Left lobe of liver (tissue), 1 donor: ENCODE measurements around the gene HOXA4. TPM values are rescaled to one million over a fixed set of nuclear protein-coding genes. Genes with fewer than 3 reads are reported as not detected.

Experiments
- total RNA-seq: library from RNA; stranded (reverse); gene quantifications from one replicate; pipeline ENCODE4 v1.2.1, GENCODE V29; 2021
- donor health status: DM: no; HTN: yes; CAD: no.

The HOXA4 gene
- total RNA-seq, 1 donor from 2014 or later: 0.43 TPM

Other genes starting within 250 kb of the HOXA4 start
- 0.08 TPM for gene HOXA1, start 34.8 kb downstream of the HOXA4 start, total RNA-seq
- gene HOXA2, start 28.1 kb downstream of the HOXA4 start, total RNA-seq: 0.15 TPM
- 0.50 TPM for gene HOXA5, start 12.9 kb upstream of the HOXA4 start, total RNA-seq
- gene HOXA6, start 17.0 kb upstream of the HOXA4 start, total RNA-seq: not detected
- 0.30 TPM for gene HOXA3, start 21.8 kb upstream of the HOXA4 start, total RNA-seq
- gene HOXA7, start 25.9 kb upstream of the HOXA4 start, total RNA-seq: not detected
- not detected for gene HOXA9, start 34.8 kb upstream of the HOXA4 start, total RNA-seq
- 0.10 TPM for gene HOXA10, start 43.6 kb upstream of the HOXA4 start, total RNA-seq
- gene HOXA11, start 54.5 kb upstream of the HOXA4 start, total RNA-seq: not detected
- gene HOXA13, start 69.3 kb upstream of the HOXA4 start, total RNA-seq: 0.03 TPM
- gene EVX1, start 112.0 kb upstream of the HOXA4 start, total RNA-seq: not detected